GM12892 (cell line): ENCODE data around the gene NUDT8.

ENCODE experiments used
- DNase-seq: peaks from one replicate; pipeline ENCODE4 v3.0.0; 2011; ENCODE audit not compliant: insufficient read length
- FAIRE-seq: peaks from 2 replicates; lab custom pipeline; 2011; peaks lifted over from hg19 to GRCh38; lab: Jason Lieb, UNC
- POLR2A ChIP-seq: IDR thresholded peaks from 2 replicates; pipeline ENCODE4 v1.6.1; 2011; ENCODE audit warnings: low read depth, low read length, control low read depth
- POLR2AphosphoS5 ChIP-seq: IDR thresholded peaks from 2 replicates; pipeline ENCODE4 v1.6.1; 2011; ENCODE audit warnings: low read depth, low read length, control low read depth
- TAF1 ChIP-seq: IDR thresholded peaks from 2 replicates; pipeline ENCODE4 v1.6.1; 2011; ENCODE audit warnings: low read depth, mild to moderate bottlenecking, control low read depth, low read length, borderline replicate concordance

NUDT8 gene

GRCh38 chr11:67584881-67585873, 44.6 kb downstream of the NUDT8 start:
- DNase-seq = no peak
- TF ChIP-seq POLR2A (no peak), TAF1 (no peak), POLR2AphosphoS5 (no peak; the same call in 1 of the 2 replicates)
- FAIRE-seq = peak; percentile 82

GRCh38 chr11:67584205-67584880, 45.4 kb downstream of the NUDT8 start:
- no peak for DNase-seq
- TF ChIP-seq POLR2A (no peak), POLR2AphosphoS5 (no peak), TAF1 (no peak)
- peak; percentile 83 for FAIRE-seq

GRCh38 chr11:67583247-67584204, 46.2 kb downstream of the NUDT8 start, which contains the start of gene GSTP1:
GSTP1 (plus strand) TSS chr11:67583812; CDS start chr11:67583844, 32 bp downstream.
- peak; percentile 79 for DNase-seq
- TF ChIP-seq TAF1 (no peak; the same call in 1 of the 2 replicates), POLR2A (peak; percentile 98), POLR2AphosphoS5 (peak; percentile 96)
- FAIRE-seq = peak; percentile 84

GRCh38 chr11:67582011-67582410, 47.7 kb downstream of the NUDT8 start:
- FAIRE-seq (no peak), DNase-seq (no peak)
- TF ChIP-seq POLR2AphosphoS5 (no peak), POLR2A (no peak), TAF1 (no peak)

GRCh38 chr11:67581469-67581868, 48.3 kb downstream of the NUDT8 start:
- no peak for FAIRE-seq
- no peak for TF ChIP-seq POLR2AphosphoS5
- no peak for TF ChIP-seq TAF1
- TF ChIP-seq POLR2A = no peak
- no peak for DNase-seq

DNA sequence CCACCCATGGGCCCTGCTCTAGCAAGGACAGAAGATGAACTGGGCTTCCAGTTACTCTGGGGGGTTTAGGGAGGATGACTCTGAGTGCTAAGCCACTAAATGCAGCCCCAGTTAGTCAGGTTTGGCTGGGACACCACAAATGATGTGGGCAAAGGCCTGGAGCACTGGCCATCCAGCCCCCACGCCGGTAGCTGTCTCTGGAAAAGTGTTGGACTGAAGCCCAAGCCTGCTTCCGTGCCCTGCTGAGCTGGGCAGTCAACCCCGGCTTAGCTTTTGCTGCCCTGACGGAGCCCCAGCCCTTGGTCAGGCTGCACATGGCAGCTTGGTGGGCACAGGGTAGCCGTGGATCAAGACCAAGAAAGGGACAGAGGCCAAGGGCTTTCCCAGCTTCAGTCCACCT, 51.8 kb downstream of the NUDT8 start:
- TF ChIP-seq POLR2AphosphoS5 (no peak), TAF1 (no peak), POLR2A (no peak)
- DNase-seq = no peak
- no peak for FAIRE-seq
